BJ (cell line): ENCODE measurements around the gene ANKRD40. TPM values are rescaled to one million over a fixed set of nuclear protein-coding genes. Genes with fewer than 3 reads are reported as not detected.
"Not testable (repeated sequence)": the region's sequence is repeated elsewhere in the genome, so short reads cannot be mapped to it uniquely, and the experiment has no call there.

Source experiments
- CTCF ChIA-PET: fragments of 350-600 bp; formaldehyde crosslinking; extraction: SDS; loops from one replicate; lab custom pipeline; 2021; ENCODE audit warnings: antibody characterized with exemption, inconsistent platforms; lab: Yijun Ruan, JAX
- POLR2A ChIA-PET: fragments of 300-600 bp; sonication (Branson Sonifier 250); formaldehyde crosslinking; extraction: SDS; loops from one replicate; lab custom pipeline; 2021; ENCODE audit warnings: antibody characterized with exemption; lab: Charles Lee
- DNase-seq: peaks from one replicate; pipeline ENCODE4 v3.0.0-alpha.2; 2011; ENCODE audit warnings: low read depth
- H3K27me3 ChIP-seq: 2 replicates; pipeline ENCODE4 v1.6.0; 2011; ENCODE audit warnings: low read length; ENCODE audit not compliant: control insufficient read depth, insufficient read depth
- H3K36me3 ChIP-seq: 2 replicates; pipeline ENCODE4 v1.5.1; 2011; ENCODE audit warnings: low read length; ENCODE audit not compliant: control insufficient read depth, insufficient read depth
- H3K4me3 ChIP-seq: 2 replicates; pipeline ENCODE4 v1.5.1; 2011; ENCODE audit warnings: low read depth, mild to moderate bottlenecking, control low read depth, low read length
- polyA plus RNA-seq: library from polyadenylated mRNA; depleted of rRNA; stranded (reverse); fragments of >200 nt; gene quantifications from 2 replicates; pipeline ENCODE4 v1.2.3, GENCODE V29; 2011
- TF ChIP-seq, protein P1 (sequence below): IDR thresholded peaks from 2 replicates; pipeline ENCODE4 v1.5.1; 2011; ENCODE audit warnings: low read depth, mild to moderate bottlenecking, control low read depth, inconsistent platforms, low read length, moderate library complexity; ENCODE audit not compliant: insufficient read depth

ANKRD40 gene
- polyA plus RNA-seq, 1 experiment, result 19.0 TPM

DNA sequence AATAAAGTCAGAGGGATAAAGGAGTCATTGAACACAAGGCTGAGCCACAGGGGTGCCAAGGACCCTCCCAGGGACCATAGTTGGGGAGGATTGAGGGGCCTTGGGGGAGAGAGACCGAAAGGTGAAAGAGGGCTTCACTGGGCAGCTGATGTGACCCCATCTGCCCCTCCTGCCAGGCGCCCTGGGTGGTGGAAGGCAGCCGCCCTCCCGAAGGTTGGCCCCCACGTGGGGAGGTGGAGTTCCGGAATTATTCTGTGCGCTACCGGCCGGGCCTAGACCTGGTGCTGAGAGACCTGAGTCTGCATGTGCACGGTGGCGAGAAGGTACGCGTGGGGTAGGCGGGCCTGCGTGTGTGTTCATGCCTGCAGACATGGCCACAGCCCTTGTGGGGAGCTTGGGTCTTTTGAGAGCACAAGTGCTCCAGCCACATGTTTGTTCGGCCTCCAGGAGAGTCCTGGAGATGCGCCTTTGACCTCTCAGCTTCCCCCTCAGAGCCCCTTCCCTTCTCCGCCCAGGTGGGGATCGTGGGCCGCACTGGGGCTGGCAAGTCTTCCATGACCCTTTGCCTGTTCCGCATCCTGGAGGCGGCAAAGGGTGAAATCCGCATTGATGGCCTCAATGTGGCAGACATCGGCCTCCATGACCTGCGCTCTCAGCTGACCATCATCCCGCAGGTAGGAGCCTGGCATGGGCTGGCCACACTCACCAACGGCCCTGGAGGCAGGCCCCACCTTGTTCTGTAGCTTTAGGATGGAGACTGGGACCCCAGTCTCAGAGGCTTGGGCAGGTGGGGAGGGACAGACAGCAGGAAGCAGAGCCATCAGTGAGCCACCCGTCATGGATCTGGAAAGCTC lies 24.1 kb downstream of the ANKRD40 start:
- CTCF ChIA-PET, result interaction anchor here (1.1 to 5.3 kb wide), 7 partner anchors 12 to 58 kb away, joined by 3 to 28 read pairs (median 6); no protein-coding TSS in a partner anchor
- POLR2A ChIA-PET, result no interaction called here
- TF ChIP-seq, protein P1, sequence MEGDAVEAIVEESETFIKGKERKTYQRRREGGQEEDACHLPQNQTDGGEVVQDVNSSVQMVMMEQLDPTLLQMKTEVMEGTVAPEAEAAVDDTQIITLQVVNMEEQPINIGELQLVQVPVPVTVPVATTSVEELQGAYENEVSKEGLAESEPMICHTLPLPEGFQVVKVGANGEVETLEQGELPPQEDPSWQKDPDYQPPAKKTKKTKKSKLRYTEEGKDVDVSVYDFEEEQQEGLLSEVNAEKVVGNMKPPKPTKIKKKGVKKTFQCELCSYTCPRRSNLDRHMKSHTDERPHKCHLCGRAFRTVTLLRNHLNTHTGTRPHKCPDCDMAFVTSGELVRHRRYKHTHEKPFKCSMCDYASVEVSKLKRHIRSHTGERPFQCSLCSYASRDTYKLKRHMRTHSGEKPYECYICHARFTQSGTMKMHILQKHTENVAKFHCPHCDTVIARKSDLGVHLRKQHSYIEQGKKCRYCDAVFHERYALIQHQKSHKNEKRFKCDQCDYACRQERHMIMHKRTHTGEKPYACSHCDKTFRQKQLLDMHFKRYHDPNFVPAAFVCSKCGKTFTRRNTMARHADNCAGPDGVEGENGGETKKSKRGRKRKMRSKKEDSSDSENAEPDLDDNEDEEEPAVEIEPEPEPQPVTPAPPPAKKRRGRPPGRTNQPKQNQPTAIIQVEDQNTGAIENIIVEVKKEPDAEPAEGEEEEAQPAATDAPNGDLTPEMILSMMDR, result no peak
- DNase-seq, result no peak
- Histone ChIP-seq H3K4me3 (no peak overlapping the region), H3K36me3 (peaks cover 9% of the 10 kb centered on the region), H3K27me3 (no peaks in the 10 kb centered on the region)

DNA sequence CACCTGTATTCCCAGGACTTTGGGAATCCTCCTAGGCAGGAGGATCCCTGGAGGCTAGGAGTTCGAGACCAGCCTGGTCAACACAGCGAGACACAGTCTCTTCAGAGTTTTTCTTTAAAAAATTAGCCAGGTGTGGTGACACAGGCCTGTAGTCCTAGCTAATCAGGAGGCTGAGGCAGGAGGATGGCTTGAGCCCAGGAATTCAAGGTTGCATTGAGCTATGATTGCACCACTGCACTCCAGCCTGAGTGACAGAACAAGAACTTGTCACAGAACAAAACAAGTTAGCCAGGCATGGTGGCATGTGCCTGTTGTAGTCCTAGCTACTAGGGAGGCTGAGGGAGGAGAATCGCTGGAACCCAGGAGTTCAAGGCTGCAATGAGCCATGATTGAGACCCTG lies 24.8 kb downstream of the ANKRD40 start:
- ChIA-PET CTCF (interaction anchor here (1.3 to 5.3 kb wide), 4 partner anchors 13 to 57 kb away, joined by 3 to 28 read pairs (median 8); no protein-coding TSS in a partner anchor), POLR2A (no interaction called here)
- no peak overlapping the region for H3K4me3 ChIP-seq
- peaks cover 9% of the 10 kb centered on the region for H3K36me3 ChIP-seq
- no peak for DNase-seq
- no peaks in the 10 kb centered on the region for H3K27me3 ChIP-seq
- TF ChIP-seq, protein P1, result no peak

DNA sequence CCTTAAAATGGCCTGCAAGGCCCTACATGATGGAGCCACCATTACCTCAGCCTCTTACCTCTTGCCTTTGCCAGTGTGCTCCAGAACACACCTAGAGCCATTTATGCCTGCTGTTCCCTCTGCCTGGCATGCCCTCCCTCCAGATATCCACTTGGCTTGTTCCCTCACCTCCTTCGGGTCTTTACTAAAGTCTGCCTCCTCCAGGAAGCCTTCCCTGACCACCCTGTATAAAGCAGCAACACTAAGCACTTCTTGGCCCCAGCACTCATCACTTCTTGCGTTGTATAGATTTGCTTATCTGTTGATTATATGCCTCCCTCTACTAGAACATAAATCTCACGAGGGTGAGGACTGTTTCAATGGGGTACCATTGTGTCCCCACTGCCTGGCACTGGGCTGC lies 25.3 kb downstream of the ANKRD40 start:
- H3K4me3 ChIP-seq, result no peak overlapping the region
- CTCF ChIA-PET, result interaction anchor here (0.6 to 2.9 kb wide), 8 partner anchors 8 to 121 kb away, joined by 3 to 9 read pairs (median 4); no protein-coding TSS in a partner anchor
- H3K27me3 ChIP-seq, result no peaks in the 10 kb centered on the region
- TF ChIP-seq, protein P1, result no peak
- peaks cover 12% of the 10 kb centered on the region for H3K36me3 ChIP-seq
- no peak for DNase-seq
- POLR2A ChIA-PET, result no interaction called here

DNA sequence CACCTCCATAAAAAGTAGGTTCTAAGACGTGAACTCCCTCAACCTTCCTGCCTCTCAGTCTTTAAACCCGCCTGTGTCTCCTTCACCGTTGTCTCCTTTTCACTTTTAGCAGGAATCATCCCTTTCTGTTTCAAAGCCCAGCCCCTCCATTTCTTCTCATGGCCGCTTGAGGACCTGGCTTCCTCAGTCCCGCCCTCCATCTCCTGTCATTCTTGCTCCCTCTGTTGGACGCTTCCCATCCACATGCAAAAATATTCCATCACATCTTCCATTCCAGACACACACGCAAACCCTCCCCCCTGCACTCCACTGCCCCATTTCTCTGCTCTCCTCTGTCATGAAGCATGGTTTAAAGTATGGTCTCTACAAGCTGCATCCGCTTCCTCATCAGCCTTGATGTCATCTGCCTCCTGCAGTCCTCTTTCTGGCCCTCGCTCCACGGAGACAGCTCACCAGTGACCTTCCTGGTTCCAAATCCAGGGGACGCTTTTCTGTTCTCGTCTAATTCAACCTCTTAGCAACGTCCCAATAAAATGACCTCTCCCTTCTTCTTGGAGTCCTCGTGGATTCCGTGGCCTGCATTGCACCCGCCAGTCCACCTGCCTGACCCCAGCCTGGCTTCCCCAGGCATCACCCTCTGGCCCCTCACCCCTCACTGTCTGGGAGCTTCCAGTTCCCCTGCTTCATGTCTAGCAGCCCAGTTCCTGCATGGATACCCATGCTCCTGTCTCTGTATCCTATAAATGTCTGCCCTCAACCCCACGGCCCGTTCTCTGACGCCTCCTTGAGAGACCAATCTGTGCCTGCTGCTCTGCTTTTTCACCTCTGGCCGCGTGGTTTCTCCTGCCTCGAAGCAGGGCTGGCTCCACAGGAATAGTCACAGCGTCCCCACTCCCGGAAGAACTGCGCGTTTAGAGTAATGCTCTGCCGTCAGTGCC lies 26.2 kb downstream of the ANKRD40 start:
- POLR2A ChIA-PET, result no interaction called here
- TF ChIP-seq, protein P1, result peak; percentile 74
- Histone ChIP-seq H3K27me3 (no peaks in the 10 kb centered on the region), H3K4me3 (no peak overlapping the region), H3K36me3 (peaks cover 13% of the 10 kb centered on the region)
- CTCF ChIA-PET, result interaction anchor here (0.6 to 2.9 kb wide), 16 partner anchors 9 to 188 kb away, joined by 3 to 17 read pairs (median 4); partner anchors contain the start of gene CACNA1G
- DNase-seq, result no peak

DNA sequence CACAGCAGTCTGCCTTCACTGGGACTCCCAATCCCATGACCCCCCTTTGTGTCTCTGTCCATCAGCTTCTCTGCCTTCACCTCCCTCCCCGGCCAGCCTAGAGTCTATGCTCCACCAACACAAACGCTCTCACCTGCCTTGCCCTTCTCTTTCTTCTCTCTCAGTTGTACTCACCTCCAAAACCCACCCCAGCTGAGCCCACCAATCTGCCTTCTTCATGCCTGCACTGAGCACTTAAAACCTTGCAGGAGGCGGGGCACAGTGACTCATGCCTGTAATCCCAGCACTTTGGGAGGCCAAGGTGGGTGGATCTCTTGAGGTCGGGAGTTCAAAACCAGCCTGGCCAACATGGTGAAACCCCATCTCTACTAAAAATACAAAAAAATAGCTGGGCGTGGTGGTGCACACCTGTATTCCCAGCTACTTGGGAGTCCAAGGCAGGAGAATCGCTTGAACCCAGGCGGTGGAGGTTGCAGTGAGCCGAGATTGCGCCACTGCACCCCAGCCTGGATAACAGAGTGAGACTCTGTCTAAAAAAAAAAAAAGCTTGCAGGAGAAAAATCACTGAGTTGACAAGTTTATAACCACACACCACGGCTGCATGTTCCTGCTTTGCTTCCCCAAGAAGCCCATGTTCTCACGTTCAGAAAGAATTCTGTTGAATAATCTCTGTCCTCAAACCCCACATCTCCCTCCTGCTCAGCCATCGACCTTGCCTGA lies 27.0 kb downstream of the ANKRD40 start:
- H3K4me3 ChIP-seq, POLR2A ChIA-PET, DNase-seq, H3K27me3 ChIP-seq: not testable (repeated sequence)
- CTCF ChIA-PET, result interaction anchor here (0.6 to 2.9 kb wide), 15 partner anchors 10 to 187 kb away, joined by 3 to 17 read pairs (median 4); partner anchors contain the start of genes ABCC3 and CACNA1G
- peaks cover 18% of the 10 kb centered on the region for H3K36me3 ChIP-seq
